ENCODE measurements around the gene ZNF426. TPM values are rescaled to one million over a fixed set of nuclear protein-coding genes. Genes with fewer than 3 reads are reported as not detected.

Gene ZNF426
- total RNA-seq, 1 experiment from 2014 or later: 18.1 TPM

DNA sequence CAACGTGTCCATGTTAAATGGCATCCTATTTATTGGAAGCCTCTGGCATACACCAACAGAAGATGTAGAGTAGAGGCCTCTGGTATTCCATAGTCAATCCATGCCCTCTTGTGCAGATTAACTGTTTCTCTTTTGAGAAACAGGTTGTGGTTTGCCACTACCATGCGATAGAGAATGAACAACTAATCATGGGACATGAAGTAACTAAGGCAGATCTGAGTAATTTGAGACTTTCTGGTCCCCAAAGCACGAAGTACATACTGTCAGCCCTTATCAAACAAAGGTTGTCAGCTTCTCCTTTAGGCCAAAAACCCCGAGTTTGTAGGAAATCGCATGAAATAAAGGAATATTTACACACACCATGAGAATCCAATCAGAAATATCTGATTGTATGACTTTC, 42.3 kb upstream of the ZNF426 start:
- peaks cover 72% of the 10 kb centered on the region for H3K9me3 ChIP-seq (ENCODE audit: low read depth, low read length, poor library complexity, severe bottlenecking)
- no peak overlapping the region for H3K27ac ChIP-seq (ENCODE audit: low read depth, low read length, poor library complexity, severe bottlenecking)
- CTCF ChIA-PET: no interaction called here
- peaks cover 61% of the 10 kb centered on the region for H3K36me3 ChIP-seq (ENCODE audit: insufficient read depth, low read length, poor library complexity, severe bottlenecking)
- no peaks in the 10 kb centered on the region for H3K4me1 ChIP-seq (ENCODE audit: insufficient read depth, low read length, poor library complexity, severe bottlenecking)
- intact Hi-C loops (cut with micrococcal nuclease; ENCODE audit: unreplicated experiment): no loop called here
- no peak overlapping the region for H3K4me3 ChIP-seq (ENCODE audit: low read depth, low read length, poor library complexity, severe bottlenecking)
- no peak for DNase-seq (ENCODE audit: low spot score)
- POLR2A ChIA-PET (ENCODE audit: low non-redundant PET): no interaction called here
- TF ChIP-seq, protein P1, sequence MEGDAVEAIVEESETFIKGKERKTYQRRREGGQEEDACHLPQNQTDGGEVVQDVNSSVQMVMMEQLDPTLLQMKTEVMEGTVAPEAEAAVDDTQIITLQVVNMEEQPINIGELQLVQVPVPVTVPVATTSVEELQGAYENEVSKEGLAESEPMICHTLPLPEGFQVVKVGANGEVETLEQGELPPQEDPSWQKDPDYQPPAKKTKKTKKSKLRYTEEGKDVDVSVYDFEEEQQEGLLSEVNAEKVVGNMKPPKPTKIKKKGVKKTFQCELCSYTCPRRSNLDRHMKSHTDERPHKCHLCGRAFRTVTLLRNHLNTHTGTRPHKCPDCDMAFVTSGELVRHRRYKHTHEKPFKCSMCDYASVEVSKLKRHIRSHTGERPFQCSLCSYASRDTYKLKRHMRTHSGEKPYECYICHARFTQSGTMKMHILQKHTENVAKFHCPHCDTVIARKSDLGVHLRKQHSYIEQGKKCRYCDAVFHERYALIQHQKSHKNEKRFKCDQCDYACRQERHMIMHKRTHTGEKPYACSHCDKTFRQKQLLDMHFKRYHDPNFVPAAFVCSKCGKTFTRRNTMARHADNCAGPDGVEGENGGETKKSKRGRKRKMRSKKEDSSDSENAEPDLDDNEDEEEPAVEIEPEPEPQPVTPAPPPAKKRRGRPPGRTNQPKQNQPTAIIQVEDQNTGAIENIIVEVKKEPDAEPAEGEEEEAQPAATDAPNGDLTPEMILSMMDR (conservative IDR thresholded peaks at IDR 0.05; ENCODE audit: low read depth, low read length): no peak
- no peak for TF ChIP-seq EZH2 (IDR thresholded peaks at IDR 0.05; ENCODE audit: borderline replicate concordance, low read depth, low read length, poor library complexity, severe bottlenecking)
- no TSS peak for BruUV-seq (replicated peaks)
- no peaks in the 10 kb centered on the region for H3K27me3 ChIP-seq (replicated peaks; ENCODE audit: insufficient read depth, low read depth, low read length, poor library complexity)

DNA sequence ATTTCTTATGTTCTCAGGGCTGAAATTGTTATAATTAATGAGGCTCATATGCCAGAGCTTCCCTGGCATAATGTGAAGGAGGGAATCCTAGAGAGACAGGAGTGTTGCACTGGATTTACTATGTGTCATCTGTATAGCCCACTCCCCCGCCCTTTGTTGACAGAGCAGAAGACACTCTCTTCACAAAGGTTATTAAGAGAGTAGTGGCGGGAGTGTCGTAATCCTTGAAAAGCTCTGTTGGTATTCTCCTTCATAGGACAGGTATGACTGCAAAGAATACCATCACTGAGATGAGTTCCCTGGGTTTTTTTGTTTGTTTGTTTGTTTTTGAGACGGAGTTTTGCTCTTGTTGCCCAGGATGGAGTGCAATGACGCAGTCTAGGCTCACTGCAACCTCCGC, 31.8 kb upstream of the ZNF426 start:
- TF ChIP-seq EZH2 (IDR thresholded peaks at IDR 0.05; ENCODE audit: borderline replicate concordance, low read depth, low read length, poor library complexity, severe bottlenecking): no peak
- TF ChIP-seq, protein P1 (conservative IDR thresholded peaks at IDR 0.05; ENCODE audit: low read depth, low read length): no peak
- Histone ChIP-seq H3K27me3 (replicated peaks; ENCODE audit: insufficient read depth, low read depth, low read length, poor library complexity) (no peaks in the 10 kb centered on the region), H3K27ac (ENCODE audit: low read depth, low read length, poor library complexity, severe bottlenecking) (no peak overlapping the region), H3K4me1 (ENCODE audit: insufficient read depth, low read length, poor library complexity, severe bottlenecking) (no peaks in the 10 kb centered on the region), H3K9me3 (ENCODE audit: low read depth, low read length, poor library complexity, severe bottlenecking) (peaks cover 97% of the 10 kb centered on the region), H3K4me3 (ENCODE audit: low read depth, low read length, poor library complexity, severe bottlenecking) (no peak overlapping the region), H3K36me3 (ENCODE audit: insufficient read depth, low read length, poor library complexity, severe bottlenecking) (peaks cover 72% of the 10 kb centered on the region)
- ChIA-PET POLR2A (ENCODE audit: low non-redundant PET) (no interaction called here), CTCF (no interaction called here)
- no TSS peak for BruUV-seq (replicated peaks)
- intact Hi-C loops (cut with micrococcal nuclease; ENCODE audit: unreplicated experiment): no loop called here
- DNase-seq (ENCODE audit: low spot score): no peak

DNA sequence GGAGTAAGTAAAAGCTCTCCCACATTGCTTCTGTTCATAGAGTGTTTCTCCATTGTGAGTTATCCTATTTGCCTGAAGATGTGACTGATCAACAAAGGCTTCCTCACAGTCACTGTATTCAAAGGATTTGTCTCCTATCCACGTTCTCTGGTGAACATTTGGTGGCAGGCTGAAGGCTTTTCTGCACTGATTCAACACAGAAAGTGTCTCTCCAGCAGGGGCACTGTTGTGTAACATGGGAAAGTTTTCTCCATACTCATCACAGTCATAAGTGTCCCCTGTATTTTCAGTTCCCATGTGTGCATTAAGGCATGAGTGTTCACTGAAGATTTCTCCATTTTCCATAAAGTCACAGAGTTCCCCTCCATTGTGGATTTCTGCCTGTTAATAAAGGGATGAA, 28.3 kb upstream of the ZNF426 start:
- Histone ChIP-seq H3K27ac (ENCODE audit: low read depth, low read length, poor library complexity, severe bottlenecking) (no peak overlapping the region), H3K9me3 (ENCODE audit: low read depth, low read length, poor library complexity, severe bottlenecking) (peaks cover 95% of the 10 kb centered on the region), H3K4me1 (ENCODE audit: insufficient read depth, low read length, poor library complexity, severe bottlenecking) (no peaks in the 10 kb centered on the region), H3K36me3 (ENCODE audit: insufficient read depth, low read length, poor library complexity, severe bottlenecking) (peaks cover 90% of the 10 kb centered on the region), H3K27me3 (replicated peaks; ENCODE audit: insufficient read depth, low read depth, low read length, poor library complexity) (no peaks in the 10 kb centered on the region), H3K4me3 (ENCODE audit: low read depth, low read length, poor library complexity, severe bottlenecking) (no peak overlapping the region)
- DNase-seq (ENCODE audit: low spot score): no peak
- CTCF ChIA-PET: no interaction called here
- TF ChIP-seq, protein P1 (conservative IDR thresholded peaks at IDR 0.05; ENCODE audit: low read depth, low read length): no peak; the same call in 1 of the 2 replicates
- no peak for TF ChIP-seq EZH2 (IDR thresholded peaks at IDR 0.05; ENCODE audit: borderline replicate concordance, low read depth, low read length, poor library complexity, severe bottlenecking)
- no TSS peak for BruUV-seq (replicated peaks)
- intact Hi-C loops (cut with micrococcal nuclease; ENCODE audit: unreplicated experiment): no loop called here
- POLR2A ChIA-PET (ENCODE audit: low non-redundant PET): no interaction called here
